WI38 (cell line): Measurements from ENCODE around the gene LNPK.
A peak's percentile ranks its signal among the peaks of the same experiment; 100 is the strongest.
"Not testable (repeated sequence)": the region's sequence is repeated elsewhere in the genome, so short reads cannot be mapped to it uniquely, and the experiment has no call there.

Source experiments
- H3K4me3 ChIP-seq: 2 replicates; pipeline ENCODE4 v1.5.1; 2011; ENCODE audit warnings: low read depth, mild to moderate bottlenecking, control low read depth, low read length
- TF ChIP-seq, protein P1 (sequence below): IDR thresholded peaks from 2 replicates; pipeline ENCODE4 v1.5.1; 2012; ENCODE audit warnings: low read depth, mild to moderate bottlenecking, control low read depth, low read length

LNPK gene

DNA sequence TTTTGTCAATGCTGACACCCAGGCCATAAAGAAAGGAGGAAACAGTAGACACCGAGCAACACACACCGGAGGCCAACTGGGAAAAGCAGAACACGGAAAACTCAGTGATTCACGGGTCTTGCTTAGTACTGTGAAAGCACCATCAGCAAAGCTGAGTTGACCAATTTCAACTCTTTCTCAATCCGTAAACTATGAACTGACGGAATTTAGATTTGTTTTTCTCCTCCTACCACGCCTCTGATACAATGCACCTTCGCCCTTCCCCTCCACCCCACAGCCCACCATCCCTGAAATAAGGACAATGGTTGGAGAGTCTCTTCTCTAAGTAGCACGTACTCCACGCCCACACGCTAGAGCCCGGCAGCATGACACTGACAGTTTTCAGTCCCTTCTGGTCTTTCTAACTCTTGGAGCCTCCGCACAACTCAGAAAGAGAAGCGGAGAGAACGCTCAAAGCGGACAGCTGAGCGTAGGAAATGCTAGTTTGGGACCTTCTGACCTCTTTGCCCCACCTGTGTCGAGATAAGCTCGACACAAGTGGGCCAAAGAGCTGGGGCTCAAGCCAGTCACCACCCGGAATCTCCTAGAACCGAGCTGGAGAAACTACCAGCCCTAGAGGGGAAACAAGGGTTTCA lies 669 bp downstream of the LNPK start:
- TF ChIP-seq, protein P1, sequence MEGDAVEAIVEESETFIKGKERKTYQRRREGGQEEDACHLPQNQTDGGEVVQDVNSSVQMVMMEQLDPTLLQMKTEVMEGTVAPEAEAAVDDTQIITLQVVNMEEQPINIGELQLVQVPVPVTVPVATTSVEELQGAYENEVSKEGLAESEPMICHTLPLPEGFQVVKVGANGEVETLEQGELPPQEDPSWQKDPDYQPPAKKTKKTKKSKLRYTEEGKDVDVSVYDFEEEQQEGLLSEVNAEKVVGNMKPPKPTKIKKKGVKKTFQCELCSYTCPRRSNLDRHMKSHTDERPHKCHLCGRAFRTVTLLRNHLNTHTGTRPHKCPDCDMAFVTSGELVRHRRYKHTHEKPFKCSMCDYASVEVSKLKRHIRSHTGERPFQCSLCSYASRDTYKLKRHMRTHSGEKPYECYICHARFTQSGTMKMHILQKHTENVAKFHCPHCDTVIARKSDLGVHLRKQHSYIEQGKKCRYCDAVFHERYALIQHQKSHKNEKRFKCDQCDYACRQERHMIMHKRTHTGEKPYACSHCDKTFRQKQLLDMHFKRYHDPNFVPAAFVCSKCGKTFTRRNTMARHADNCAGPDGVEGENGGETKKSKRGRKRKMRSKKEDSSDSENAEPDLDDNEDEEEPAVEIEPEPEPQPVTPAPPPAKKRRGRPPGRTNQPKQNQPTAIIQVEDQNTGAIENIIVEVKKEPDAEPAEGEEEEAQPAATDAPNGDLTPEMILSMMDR, result no peak
- peak overlapping the region; percentile 95 for H3K4me3 ChIP-seq

DNA sequence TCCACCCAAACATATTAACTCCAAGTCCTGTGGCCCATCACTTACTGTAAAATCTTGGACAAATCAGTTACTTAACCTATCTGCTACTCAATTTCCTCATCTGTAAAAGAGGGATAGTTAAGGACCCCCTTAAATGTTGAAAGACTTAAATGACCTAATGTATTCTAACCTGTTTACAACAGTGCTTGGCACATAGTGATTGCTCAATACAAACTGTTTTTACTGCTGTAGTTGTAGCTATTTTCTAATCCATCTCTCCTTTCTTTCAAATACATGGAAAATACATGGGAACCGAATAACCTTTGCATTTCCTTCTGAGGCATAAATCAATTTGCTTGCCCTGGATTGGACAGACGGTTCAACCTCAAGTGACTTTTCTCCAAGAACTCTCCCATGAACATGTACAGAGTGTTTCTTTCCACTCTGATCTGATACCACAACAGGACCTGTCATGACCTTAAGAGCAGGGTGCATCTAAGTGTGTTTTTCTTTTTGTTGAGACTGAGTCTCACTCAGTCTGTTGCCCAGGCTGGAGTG lies 2.7 kb downstream of the LNPK start:
- no peak overlapping the region for H3K4me3 ChIP-seq
- TF ChIP-seq, protein P1, result no peak

DNA sequence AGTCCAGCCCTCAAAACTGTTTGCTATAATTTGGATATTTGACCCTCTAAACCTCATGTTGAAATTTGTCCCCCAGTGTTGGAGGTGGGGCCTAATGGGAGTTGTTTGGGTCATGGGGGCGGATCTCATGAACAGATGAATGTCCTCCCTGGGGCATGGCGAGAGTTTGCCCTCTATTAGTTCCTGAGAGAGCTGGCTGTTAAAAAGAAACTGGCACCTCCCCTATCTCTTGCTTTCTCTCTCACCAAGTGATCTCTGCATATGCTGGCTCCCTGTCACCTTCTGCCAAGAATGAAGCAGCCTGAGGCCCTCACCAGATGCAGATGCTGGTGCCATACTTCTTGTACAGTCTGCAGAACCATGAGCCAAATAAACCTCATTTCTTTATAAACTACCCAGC lies 12.0 kb downstream of the LNPK start:
- TF ChIP-seq, protein P1, result no peak

DNA sequence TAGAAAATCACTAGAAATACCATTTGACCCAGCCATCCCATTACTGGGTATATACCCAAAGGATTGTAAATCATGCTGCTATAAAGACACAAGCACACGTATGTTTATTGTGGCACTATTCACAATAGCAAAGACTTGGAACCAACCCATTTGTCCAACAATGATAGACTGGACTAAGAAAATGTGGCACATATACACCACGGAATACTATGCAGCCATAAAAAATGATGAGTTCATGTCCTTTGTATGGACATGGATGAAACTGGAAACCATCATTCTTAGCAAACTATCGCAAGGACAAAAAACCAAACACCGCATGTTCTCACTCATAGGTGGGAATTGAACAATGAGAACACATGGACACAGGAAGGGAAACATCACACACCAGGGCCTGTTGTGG lies 14.9 kb downstream of the LNPK start:
- not testable (repeated sequence) for H3K4me3 ChIP-seq

More for the DNA sequence above, 12.0 kb downstream of the LNPK start:
- no peak overlapping the region for H3K4me3 ChIP-seq

DNA sequence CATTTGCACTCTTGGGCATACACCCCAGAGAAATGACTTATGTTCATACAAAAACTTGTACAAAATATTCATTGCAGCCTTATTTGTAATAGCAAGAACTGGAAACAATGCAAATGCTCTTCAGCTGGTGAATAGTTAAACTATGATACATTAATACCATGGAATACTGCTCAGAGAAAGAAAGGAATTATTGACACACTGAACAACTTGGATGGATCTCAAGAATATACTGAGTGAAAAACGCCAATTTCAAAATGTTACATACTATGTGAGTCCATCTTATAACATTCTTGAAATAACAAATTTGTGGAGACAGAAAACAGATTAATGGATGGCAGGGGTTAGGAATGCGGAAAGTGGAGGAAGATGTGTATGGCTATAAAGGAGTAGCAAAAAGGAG lies 17.2 kb downstream of the LNPK start:
- TF ChIP-seq, protein P1, result no peak
- H3K4me3 ChIP-seq, result no peak overlapping the region

DNA sequence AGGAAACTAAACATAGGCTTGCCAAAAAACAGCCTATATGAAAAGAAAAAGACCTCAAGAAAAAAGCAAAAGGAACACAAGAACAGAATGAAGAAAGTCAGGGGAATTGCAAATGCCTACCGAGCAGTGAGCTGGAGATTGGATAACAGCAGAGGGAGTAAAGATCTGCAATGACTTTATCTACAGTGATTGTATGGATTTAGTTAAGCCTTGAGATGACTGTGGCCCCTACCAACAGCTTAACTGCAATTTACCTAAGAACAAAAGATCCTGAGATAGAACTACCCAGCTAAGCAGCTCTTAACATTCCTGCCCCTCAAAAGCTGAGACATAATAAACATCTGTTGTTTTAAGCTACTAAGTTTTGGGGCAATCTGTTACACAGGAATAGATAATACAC lies 20.5 kb downstream of the LNPK start:
- H3K4me3 ChIP-seq, result no peak overlapping the region

DNA sequence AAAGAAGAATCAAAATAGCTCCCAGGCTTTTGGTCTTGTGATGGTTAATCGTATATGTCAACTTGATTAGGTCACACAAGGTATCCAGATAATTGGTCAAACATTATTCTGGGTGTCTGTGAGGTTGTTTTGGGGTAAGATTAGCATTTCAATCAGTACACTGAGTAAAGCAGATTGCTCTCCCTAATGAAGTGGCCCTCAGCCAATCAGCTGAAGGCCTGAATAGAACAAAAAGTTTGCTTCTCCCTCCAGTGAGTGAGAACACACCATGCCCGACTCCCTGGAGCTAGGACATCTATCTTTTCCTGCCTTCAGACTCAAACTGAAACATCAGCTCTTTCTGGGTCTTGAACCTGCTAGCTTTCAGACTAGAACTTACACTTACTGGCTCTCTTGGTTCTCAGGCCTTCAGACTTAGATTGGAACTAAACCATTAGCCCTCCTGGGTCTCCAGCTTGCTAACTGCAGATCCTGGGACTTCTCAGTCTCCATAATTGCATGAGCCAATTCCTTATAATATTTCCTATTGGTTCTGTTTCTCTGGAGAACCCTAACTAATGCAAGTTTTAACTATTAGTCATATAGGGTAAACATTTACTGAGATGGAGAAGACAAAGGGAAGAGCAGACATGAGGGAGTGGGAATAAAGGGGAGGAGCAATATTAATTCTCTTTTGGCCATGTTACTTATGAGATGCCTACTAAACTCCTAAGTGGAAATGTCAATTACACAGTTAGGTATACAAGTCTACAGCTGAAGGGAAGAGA lies 25.5 kb downstream of the LNPK start:
- H3K4me3 ChIP-seq, result no peak overlapping the region
- TF ChIP-seq, protein P1, result no peak

More for the DNA sequence above, 20.5 kb downstream of the LNPK start:
- TF ChIP-seq, protein P1, result no peak
